HepG2 (cell line): Measurements from ENCODE around the gene CBX2. TPM values are rescaled to one million over a fixed set of nuclear protein-coding genes. Genes with fewer than 3 reads are reported as not detected.

Experiments
- AFF4 ChIP-seq: sonication (generic); formaldehyde crosslinking; IDR thresholded peaks from 2 replicates; pipeline ENCODE4 v1.4.0; 2020; ENCODE audit warnings: missing genetic modification reagents
- ATAD3A ChIP-seq: sonication (generic); formaldehyde crosslinking; IDR thresholded peaks from 2 replicates; pipeline ENCODE4 v1.4.0; 2020; ENCODE audit warnings: missing genetic modification reagents
- BRCA1 ChIP-seq: sonication (generic); formaldehyde crosslinking; IDR thresholded peaks from 2 replicates; pipeline ENCODE4 v1.4.0; 2020; ENCODE audit warnings: missing genetic modification reagents
- CBX2 ChIP-seq, 2 experiments: fragments of 200-600 bp in 1 of 2; sonication (generic); formaldehyde crosslinking in 1 of 2; IDR thresholded peaks; 2 replicates each; pipeline versions ENCODE4 v1.7.0 to v1.8.1; 2018 to 2022; ENCODE audit warnings: low read depth in 2 of 2, low read length in 1 of 2, mild to moderate bottlenecking in 1 of 2, missing genetic modification reagents in 1 of 2
- DNMT3B ChIP-seq: conservative IDR thresholded peaks from 2 replicates; pipeline ENCODE4 v1.6.1; 2016; ENCODE audit warnings: missing biosample characterization, control low read depth
- HMGA1 ChIP-seq: sonication (generic); formaldehyde crosslinking; conservative IDR thresholded peaks from 2 replicates; pipeline ENCODE4 v1.4.0; 2020; ENCODE audit warnings: missing genetic modification reagents
- ISX ChIP-seq: sonication (generic); formaldehyde crosslinking; conservative IDR thresholded peaks from 2 replicates; pipeline ENCODE4 v1.5.0; 2020; ENCODE audit warnings: missing genetic modification reagents
- KMT2A ChIP-seq: sonication (generic); formaldehyde crosslinking; IDR thresholded peaks from 2 replicates; pipeline ENCODE4 v1.4.0; 2020; ENCODE audit warnings: missing genetic modification reagents
- MAZ ChIP-seq, 2 experiments: sonication (generic) in 1 of 2; formaldehyde crosslinking in 1 of 2; IDR thresholded peaks; 2 replicates each; pipeline versions ENCODE4 v1.5.0 to v1.6.1; 2012 to 2020; ENCODE audit warnings: low read depth in 2 of 2, mild to moderate bottlenecking in 2 of 2, borderline replicate concordance in 1 of 2, improper control_type of control experiment in 1 of 2, low read length in 1 of 2, missing genetic modification reagents in 1 of 2, moderate library complexity in 1 of 2
- NCOA5 ChIP-seq: sonication (generic); formaldehyde crosslinking; IDR thresholded peaks from 2 replicates; pipeline ENCODE4 v1.4.0; 2020; ENCODE audit warnings: missing genetic modification reagents
- RFXAP ChIP-seq: sonication (generic); formaldehyde crosslinking; IDR thresholded peaks from 2 replicates; pipeline ENCODE4 v1.4.0; 2020; ENCODE audit warnings: missing genetic modification reagents, borderline replicate concordance
- TBL1XR1 ChIP-seq: fragments of 150-350 bp; IDR thresholded peaks from 2 replicates; pipeline ENCODE4 v1.6.1; 2014; ENCODE audit warnings: borderline replicate concordance, low read length; ENCODE audit not compliant: partially characterized antibody
- TFDP2 ChIP-seq: sonication (generic); formaldehyde crosslinking; IDR thresholded peaks from 2 replicates; pipeline ENCODE4 v1.4.0; 2020; ENCODE audit warnings: missing genetic modification reagents
- ZBTB42 ChIP-seq: sonication (generic); formaldehyde crosslinking; IDR thresholded peaks from 2 replicates; pipeline ENCODE4 v1.5.0; 2020; ENCODE audit warnings: mild to moderate bottlenecking, missing genetic modification reagents
- ZFP90 ChIP-seq: sonication (generic); formaldehyde crosslinking; IDR thresholded peaks from 2 replicates; pipeline ENCODE4 v1.8.0; 2022; ENCODE audit warnings: missing genetic modification reagents, mild to moderate bottlenecking, inconsistent platforms, borderline replicate concordance
- ZMYM4 ChIP-seq: sonication (generic); formaldehyde crosslinking; IDR thresholded peaks from 2 replicates; pipeline ENCODE4 v1.8.1; 2023; ENCODE audit warnings: mild to moderate bottlenecking, missing genetic modification reagents
- ZNF296 ChIP-seq: sonication (generic); formaldehyde crosslinking; conservative IDR thresholded peaks from 2 replicates; pipeline ENCODE4 v1.5.0; 2020; ENCODE audit warnings: mild to moderate bottlenecking, missing genetic modification reagents
- ZNF512B ChIP-seq: sonication (generic); formaldehyde crosslinking; IDR thresholded peaks from 2 replicates; pipeline ENCODE4 v1.5.1; 2020; ENCODE audit warnings: missing genetic modification reagents, mild to moderate bottlenecking, borderline replicate concordance
- ZNF556 ChIP-seq: sonication (generic); formaldehyde crosslinking; IDR thresholded peaks from 2 replicates; pipeline ENCODE4 v1.4.0; 2020; ENCODE audit warnings: mild to moderate bottlenecking, missing genetic modification reagents, borderline replicate concordance
- ZNF724P ChIP-seq: sonication (generic); formaldehyde crosslinking; IDR thresholded peaks from 2 replicates; pipeline ENCODE4 v1.8.0; 2022; ENCODE audit warnings: missing genetic modification reagents, borderline replicate concordance
- ZNF83 ChIP-seq: sonication (generic); formaldehyde crosslinking; IDR thresholded peaks from 2 replicates; pipeline ENCODE4 v1.4.0; 2020; ENCODE audit warnings: missing genetic modification reagents, mild to moderate bottlenecking, borderline replicate concordance
- polyA plus RNA-seq, 8 experiments: library from polyadenylated mRNA; depleted of rRNA in 3 of 8; stranded (reverse) in 7 of 8; unstranded in 1 of 8; fragments of >200 nt; fragmentation: Illumina TruSeq in 4 of 8; extraction: Trizol in 4 of 8; gene quantifications; 2 replicates each; pipeline versions ENCODE4 v1.2.1 to v1.2.3, GENCODE V29; 2011 to 2016; ENCODE audit warnings: low read depth in 4 of 8, missing spikeins in 1 of 8, mixed read lengths in 1 of 8; ENCODE audit not compliant: insufficient read depth in 1 of 8
- total RNA-seq, 5 experiments: library from RNA; depleted of rRNA; stranded (reverse); fragments of >200 nt; fragmentation: Illumina TruSeq; extraction: Trizol; gene quantifications; 2 replicates each; pipeline ENCODE4 v1.2.3, GENCODE V29; 2016; ENCODE audit warnings: low read depth in 1 of 5

CBX2 gene
- total and polyA plus RNA-seq, 2 of the 13 experiments (the other 11 are each of a cell fraction or from before 2014, with no cell fraction given) = 14.5 to 31.1 TPM

- TF ChIP-seq KMT2A (CRISPR knock-in tag) = no peak
- TF ChIP-seq AFF4 (CRISPR knock-in tag) = no peak
- peak; percentile 64; the same call in 1 of the 2 replicates for TF ChIP-seq ZFP90 (CRISPR knock-in tag)
- no peak for TF ChIP-seq TBL1XR1
- TF ChIP-seq ATAD3A (CRISPR knock-in tag) = no peak
- TF ChIP-seq MAZ (IDR thresholded peaks at IDR 0.05; ENCODE audit: borderline replicate concordance, low read depth, low read length) = no peak
- TF ChIP-seq MAZ (CRISPR knock-in tag; IDR thresholded peaks at IDR 0.05; ENCODE audit: low read depth) = no peak
- no peak for TF ChIP-seq NCOA5 (CRISPR knock-in tag)
- TF ChIP-seq ZNF724P (CRISPR knock-in tag) = no peak
- TF ChIP-seq TFDP2 = 0 out of 2 replicates have a peak, but pooled peaks have one; percentile 13
- peak; percentile 84; the same call in 1 of the 2 replicates for TF ChIP-seq CBX2 (IDR thresholded peaks at IDR 0.05; ENCODE audit: low read depth, low read length)
- 0 out of 2 replicates have a peak, but pooled peaks have one; percentile 10 for TF ChIP-seq CBX2 (CRISPR knock-in tag; IDR thresholded peaks at IDR 0.05; ENCODE audit: low read depth)
- no peak for TF ChIP-seq ZNF512B
- no peak for TF ChIP-seq ZNF83 (CRISPR knock-in tag)
- no peak for TF ChIP-seq ZNF296 (CRISPR knock-in tag)
- TF ChIP-seq DNMT3B (CRISPR knock-in tag) = no peak
- no peak for TF ChIP-seq HMGA1
- TF ChIP-seq ZBTB42 = no peak; the same call in 1 of the 2 replicates
- TF ChIP-seq RFXAP (CRISPR knock-in tag) = 0 out of 2 replicates have a peak, but pooled peaks have one; percentile 54
- no peak for TF ChIP-seq BRCA1 (CRISPR knock-in tag)
- TF ChIP-seq ZMYM4 (CRISPR knock-in tag) = no peak
- TF ChIP-seq ZNF556 (CRISPR knock-in tag) = no peak
- TF ChIP-seq ISX = no peak
Observed at GRCh38 chr17:79798299-79799173, 20.6 kb downstream of the CBX2 start (continued).
